Hepatic stellate cell (primary cell): Measurements from ENCODE around the gene MAT2A.
"Not testable (repeated sequence)": the region's sequence is repeated elsewhere in the genome, so short reads cannot be mapped to it uniquely, and the experiment has no call there.

Source experiments
- DNase-seq: peaks from one replicate; pipeline ENCODE4 v3.0.0; 2011; ENCODE audit warnings: low spot score

Gene MAT2A

DNA sequence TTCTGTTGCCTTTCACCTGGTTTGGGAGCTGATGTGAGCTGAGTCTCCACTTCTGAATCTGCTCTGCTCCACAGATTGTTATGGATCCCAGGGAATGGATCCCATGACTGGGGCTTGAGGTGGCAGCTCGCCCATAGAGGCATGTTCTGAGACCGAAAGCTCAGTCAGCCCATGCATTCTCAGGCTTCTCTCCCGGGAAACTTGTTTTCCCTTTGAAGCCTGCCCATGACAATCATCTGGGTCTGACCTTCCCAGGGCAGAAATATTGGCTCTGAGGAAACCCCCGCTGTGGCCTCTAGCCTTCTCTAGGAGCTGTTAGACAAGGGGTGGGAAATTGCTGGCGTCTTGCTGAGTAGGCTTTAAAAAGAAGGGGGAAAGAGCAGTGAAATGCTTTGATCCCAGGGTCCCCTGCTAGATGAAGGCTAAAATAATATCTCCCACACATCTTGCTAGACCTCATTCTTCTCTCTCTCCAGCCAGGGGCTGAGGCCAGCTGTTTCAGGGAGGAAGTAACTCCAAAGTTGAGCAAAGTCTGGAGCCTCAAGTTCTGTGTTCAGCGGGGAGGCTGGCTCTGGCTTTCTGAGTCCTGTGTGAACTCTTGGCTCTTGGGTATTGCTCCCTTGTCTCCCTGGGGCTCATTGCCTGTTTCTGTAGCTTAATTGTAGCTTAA lies 40.4 kb downstream of the MAT2A start:
- no peak for DNase-seq

DNA sequence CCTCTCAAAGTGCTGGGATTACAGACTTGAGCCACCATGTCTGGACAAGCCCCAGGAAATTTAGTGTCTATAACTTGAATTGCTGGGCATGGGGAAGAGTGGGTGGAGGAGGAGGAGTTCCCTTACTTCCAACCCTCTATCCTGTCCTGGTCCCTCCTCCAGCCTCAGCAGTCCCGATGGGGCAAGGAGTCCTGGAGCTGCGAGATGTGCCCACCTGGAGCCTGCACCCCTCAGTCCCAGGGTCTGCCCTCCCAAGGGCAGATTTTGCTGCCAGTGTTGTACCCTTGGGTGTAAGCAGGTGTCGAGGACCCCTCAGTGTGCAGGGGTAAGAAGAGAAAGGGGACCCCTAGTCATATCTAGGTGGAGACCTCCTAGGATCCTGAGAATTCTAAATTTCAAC lies 41.2 kb downstream of the MAT2A start:
- DNase-seq: no peak

DNA sequence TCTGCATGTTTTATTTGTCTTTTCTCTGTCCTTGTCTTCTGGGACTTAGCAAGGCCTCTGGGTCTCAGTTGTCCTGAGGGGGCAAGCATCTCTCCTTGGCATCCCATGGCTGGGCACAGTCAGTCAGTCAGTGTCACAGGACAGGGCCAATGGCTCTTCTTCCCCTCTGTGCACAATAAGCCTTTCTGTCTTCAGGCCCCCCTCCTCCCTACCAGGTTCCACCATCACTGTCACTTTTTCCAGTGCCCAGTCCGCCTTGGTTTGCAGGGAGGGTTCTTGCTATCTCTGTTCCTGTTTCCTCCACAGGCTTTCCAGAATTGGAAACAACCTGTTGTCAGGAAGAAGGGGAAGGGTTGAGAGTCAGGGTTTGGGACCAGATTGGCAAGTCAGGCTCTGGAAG lies 43.5 kb downstream of the MAT2A start:
- DNase-seq: no peak

DNA sequence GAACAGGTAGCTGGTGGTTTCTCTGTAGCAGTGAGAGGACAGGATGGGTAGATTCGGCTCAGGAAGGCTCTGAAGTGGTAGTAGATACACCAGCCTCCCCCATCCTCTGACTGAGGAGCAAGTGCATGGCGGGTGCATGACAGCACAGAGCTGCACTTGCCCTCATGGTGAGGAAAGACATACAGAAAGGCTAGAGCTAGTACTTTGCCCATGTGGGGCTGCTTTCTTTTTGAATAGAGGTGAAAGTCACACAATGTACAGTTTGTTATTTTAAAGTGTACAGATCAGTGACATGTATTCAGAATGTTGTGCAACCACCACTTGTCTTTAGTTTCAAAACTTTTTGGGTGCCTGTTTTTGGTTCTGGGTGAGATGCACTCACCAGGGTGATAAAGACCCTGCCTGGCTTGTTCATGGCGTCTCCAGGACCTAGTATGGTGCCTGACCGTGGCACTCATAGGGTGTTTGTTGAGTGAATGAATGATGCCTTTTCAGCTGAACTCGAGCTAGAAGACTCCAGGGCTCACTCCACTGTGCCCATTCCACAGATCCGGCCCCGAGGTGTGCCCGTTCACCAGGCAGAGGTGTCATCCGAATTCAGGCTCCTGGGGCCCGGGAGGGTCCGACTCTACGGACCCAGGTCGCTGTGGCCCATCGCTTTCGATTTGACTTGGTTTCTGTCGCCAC lies 44.8 kb downstream of the MAT2A start:
- no peak for DNase-seq

DNA sequence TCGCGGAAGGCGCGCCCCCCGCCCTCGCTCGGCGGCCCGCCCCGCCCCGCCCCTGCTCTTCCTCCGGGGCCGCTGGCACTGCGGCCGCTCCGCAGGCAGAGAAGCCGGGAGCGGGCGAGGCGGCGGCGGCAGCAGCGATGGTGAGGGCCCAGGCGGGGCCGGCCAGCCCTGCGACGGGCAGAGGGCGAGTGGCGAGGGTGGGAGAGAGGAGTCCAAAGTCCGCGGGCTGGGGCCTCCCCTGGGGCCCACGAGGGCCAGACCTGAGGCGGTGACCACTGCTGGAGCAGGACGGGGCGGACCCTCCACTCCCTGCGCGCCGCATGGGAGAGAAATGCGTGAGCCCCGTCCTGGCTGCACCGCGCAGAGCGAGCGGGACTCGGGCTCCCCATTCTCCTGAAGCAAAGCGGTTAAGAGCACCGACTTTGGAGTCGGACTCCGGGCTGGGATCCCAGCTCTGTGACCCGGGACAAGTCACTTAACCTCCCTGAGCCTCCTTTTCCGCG lies 45.4 kb downstream of the MAT2A start, which contains the start of gene VAMP5:
TSS of gene VAMP5 (plus strand) at position 78 of the 503 bp plus-strand sequence. CDS start at position 138, 60 bp downstream.
- peak; percentile 55 for DNase-seq

DNA sequence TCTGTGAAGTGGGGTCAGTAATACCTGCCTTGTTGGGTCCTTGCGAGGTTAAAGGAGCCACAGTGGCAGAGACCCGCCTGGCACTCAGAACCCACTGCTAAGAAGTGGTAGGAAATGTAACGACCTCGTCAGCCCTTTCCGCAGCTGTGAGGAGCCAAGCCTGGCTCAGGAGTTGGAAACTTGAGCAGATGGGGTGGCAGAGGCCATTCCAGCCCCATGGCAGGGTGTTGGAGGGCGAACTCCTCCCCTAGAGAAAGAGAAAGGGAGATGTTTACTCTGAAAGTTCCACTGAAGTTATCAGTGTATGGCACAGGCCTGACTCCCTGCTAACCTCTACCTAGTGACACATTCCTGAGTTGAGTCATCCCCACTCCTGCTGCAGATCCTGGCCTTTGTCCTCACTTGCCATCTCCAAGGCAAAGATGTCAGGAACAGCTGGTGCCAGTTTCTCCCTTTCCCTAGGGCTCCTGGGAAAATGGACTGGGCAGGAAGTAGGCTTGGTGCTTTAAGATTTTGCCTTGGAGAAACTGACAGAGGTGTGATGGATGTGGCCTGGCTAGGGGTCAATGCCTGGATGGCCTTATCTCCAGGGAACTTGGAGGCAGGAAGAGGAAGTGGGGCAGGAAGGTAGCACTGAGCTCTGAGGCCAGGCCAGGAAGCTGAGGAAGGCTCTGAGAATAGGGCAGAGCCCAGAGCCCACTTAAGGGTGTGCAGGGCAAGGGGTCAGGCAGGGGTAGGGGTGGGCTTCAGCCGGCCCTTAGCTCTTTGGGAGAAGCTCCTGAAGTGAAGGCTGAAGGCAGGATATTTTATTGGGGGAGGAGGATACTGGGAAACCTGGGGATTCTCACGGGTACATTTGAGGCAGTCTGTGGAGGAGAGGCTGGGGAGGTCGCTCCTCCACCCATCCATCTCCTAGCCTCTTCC lies 46.2 kb downstream of the MAT2A start:
- peak; percentile 85 for DNase-seq

DNA sequence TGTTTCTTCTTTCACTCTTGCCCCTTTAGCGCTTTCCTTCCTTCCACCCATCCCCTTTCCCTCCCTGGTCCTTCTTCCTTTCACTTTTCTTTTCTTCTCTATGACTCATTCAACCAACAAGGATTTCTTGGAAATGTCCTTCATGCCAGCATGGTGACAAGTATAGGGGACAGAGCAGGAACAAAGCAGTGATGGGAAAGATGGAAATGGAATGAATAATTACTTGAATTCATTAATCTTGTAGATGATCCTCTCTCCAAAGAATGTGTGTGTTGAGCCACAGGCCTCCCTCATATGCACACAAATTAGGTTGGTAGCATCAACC lies 46.8 kb downstream of the MAT2A start:
- DNase-seq: peak; percentile 88

DNA sequence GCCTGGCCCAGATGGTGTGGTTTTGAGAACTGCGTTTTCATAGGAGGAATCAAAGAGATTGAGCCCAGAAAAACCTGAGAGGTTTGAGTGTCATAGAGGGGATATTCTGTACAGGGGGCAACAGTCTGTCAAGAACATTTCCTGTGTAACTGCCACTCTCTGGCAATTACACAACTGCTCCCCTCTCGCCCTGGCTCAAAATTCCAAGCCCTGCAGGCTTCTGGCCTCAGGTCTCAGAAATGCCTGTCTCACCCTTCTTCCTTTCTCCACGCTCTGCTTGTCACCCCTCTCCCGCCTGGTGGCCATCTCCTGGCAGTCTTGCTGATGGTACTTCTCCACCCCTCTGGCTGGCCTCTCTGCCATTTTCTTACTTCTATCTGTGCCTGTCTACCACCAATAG lies 49.3 kb downstream of the MAT2A start:
- DNase-seq: no peak

DNA sequence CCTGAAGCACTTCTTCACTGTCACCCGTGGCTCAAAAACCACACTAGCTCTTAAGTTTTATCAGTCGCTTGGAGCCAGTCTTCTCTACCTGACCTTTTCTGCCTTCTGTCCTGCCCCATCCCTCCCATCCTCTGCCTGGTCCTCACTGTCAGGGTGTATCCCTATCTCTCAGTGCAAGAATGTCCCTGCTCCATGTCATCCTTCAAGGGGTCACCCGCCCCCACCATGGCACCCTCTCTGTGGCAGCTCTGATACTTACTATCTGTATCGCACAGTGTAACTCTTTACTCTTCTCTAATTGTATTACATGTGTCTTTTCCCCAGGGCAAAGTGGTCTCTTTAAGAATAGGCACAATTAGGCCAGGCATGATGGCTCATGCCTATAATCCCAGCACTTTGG lies 49.7 kb downstream of the MAT2A start:
- DNase-seq: no peak

DNA sequence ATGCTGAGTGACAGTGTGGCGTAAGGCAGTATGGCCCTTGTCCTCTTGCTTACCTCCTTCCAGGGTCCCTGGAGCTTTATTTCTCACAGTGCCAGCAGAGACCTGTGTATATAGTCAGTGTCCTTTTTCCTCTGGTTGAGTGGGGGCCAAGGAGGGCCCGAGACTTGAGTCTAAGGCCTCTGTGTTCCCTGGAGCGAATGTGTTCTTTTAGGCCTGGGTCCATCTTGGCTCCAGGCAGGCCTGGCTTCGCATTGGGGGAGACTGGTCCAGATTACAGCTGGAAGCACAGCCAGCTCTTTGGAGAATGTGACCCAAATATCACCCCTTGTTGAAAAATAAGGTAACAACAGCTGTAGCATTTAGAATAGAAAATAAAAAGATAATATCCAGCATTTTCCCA lies 50.2 kb downstream of the MAT2A start:
- no peak for DNase-seq

DNA sequence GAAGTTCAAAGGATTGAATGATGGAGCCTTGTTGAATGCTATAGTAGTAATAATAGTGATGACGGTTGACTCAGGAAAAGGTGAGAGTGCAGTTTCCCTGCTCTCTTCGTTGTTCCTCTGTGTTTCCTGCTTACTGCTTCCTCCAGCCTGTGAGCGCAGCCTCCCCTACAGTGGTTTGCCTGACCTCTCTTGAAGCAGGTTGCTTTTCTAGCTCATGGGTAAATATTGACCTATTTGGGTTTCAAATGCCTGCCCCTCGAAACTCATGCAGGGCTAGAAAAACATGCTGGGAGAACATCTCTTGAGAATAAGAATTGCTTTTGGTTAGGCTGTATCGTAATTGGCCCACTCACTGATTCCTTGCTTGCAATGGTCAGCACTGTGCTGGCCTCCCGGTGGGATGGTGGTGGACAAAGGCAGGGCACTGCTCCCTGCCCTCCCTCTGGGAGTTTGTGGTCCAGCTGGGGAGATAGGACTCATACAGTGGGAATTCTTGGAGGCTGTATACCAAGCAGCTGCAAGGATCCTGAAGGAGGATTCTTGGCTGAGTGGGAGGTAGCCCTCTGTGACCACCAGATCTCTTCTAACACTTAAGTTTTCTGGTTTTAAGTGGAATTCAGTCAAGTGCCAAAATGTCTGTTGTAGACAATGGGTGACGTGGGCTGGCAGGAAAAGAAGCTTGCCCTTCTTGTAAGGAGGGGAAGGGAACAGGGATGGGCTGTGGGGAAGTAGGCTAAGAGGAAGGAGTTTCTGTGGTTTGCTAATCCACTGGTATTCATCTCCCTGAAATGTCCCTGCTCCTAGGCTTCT lies 51.2 kb downstream of the MAT2A start:
- DNase-seq: peak; percentile 92

DNA sequence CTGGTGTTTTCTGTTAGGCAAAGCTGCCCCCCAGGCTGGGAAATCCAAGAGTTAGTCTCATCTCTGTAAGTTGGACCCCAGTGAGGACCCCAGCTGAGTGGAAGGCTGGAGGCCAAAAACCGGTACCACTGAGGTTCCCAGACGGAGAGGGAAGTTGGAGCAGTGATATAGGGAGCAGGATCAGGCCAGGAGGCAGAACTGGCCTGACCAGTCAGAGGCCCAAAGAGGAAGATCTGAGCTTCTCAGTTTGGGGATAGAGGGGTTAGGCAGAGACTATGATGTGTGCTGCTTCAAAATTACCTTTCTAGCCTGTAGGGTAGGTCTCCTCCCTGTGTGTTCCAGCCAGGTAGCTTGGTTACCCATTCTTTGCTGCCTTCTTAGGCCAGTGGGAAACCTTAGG lies 52.0 kb downstream of the MAT2A start:
- no peak for DNase-seq

DNA sequence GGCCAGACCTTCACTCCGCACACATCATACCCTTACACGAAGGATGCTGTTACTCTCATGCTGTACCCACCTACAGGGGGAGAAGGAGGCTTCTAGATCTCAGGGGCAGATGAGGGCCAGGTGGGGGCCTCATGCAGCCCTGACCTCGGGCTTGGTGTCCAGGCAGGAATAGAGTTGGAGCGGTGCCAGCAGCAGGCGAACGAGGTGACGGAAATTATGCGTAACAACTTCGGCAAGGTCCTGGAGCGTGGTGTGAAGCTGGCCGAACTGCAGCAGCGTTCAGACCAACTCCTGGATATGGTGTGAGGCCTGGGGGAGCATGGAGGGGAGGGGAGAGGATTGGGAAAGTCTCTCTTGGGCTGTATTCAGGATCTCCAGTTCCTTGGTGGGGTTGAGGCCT lies 52.6 kb downstream of the MAT2A start:
- no peak for DNase-seq

DNA sequence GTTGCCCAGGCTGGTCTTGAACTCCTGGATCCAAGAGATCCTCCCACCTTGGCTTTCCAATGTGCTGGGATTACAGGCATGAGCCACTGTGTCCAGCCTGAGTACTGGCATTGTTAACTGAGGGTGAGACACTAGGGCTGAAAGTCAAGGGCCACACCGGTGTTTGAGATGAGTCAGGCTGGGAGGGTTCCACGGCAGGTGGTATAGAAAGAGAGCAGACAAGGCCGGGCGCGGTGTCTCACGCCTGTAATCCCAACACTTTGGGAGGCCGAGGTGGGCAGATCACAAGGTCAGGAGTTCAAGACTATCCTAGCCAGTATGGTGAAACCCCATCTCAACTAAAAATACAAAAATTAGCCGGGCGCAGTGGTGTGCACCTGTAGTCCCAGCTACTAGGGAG lies 53.3 kb downstream of the MAT2A start:
- DNase-seq: not testable (repeated sequence)

DNA sequence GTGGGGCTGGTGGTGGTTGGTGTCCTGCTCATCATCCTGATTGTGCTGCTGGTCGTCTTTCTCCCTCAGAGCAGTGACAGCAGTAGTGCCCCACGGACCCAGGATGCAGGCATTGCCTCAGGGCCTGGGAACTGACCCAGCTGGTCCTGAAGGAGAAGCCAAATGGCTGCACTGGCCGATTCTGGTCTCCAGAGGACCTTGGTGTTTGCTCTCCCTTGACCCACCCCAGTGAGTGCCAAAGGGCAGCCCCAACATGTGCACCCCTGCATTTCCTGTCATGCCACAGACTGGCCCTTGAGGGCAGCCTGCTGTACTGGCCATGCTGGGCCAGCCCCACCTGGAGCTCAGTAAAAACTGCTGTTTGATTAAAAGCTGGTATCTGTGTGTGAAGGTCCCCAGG lies 54.1 kb downstream of the MAT2A start:
- no peak for DNase-seq
